SU-DHL-6 (cell line): ENCODE measurements around the gene NFIC.

Experiments
- H2AFZ ChIP-seq: fragments of 200-600 bp; sonication (generic); 2 replicates; pipeline ENCODE4 v1.6.1; 2014; ENCODE audit warnings: low read depth, mild to moderate bottlenecking, moderate library complexity, mixed read lengths, antibody characterized with exemption, low read length; ENCODE audit not compliant: severe bottlenecking
- H3F3A ChIP-seq: fragments of 200-600 bp; shearing (Covaris generic); 2 replicates; pipeline ENCODE4 v1.6.0; 2016; ENCODE audit warnings: antibody characterized with exemption, mild to moderate bottlenecking; ENCODE audit not compliant: insufficient read depth
- H3K27ac ChIP-seq: fragments of 200-600 bp; sonication (generic); 2 replicates; pipeline ENCODE4 v1.5.1; 2016; ENCODE audit warnings: low read depth, mild to moderate bottlenecking, low read length, moderate library complexity, mixed read lengths
- H3K27me3 ChIP-seq: fragments of 200-600 bp; sonication (generic), shearing (Covaris generic); 2 replicates; pipeline ENCODE4 v1.6.0; 2014; ENCODE audit warnings: mild to moderate bottlenecking, low read length
- H3K36me3 ChIP-seq: fragments of 200-600 bp; sonication (generic); 2 replicates; pipeline ENCODE4 v1.6.1; 2014; ENCODE audit warnings: mild to moderate bottlenecking, low read length, mixed read lengths
- H3K4me2 ChIP-seq: fragments of 300-600, 200-600 bp; shearing (Covaris generic), sonication (generic); 2 replicates; pipeline ENCODE4 v1.6.0; 2014; ENCODE audit warnings: low read length, low read depth, mild to moderate bottlenecking; ENCODE audit not compliant: poor library complexity, severe bottlenecking
- H3K4me3 ChIP-seq: fragments of 200-600 bp; sonication (generic); 2 replicates; pipeline ENCODE4 v1.5.1; 2014; ENCODE audit warnings: antibody characterized with exemption, low read length, mild to moderate bottlenecking, mixed read lengths; ENCODE audit not compliant: insufficient read depth, poor library complexity, severe bottlenecking
- H3K79me2 ChIP-seq: fragments of 200-600 bp; sonication (generic); 2 replicates; pipeline ENCODE4 v1.6.1; 2014; ENCODE audit warnings: mild to moderate bottlenecking, low read length, moderate library complexity; ENCODE audit not compliant: insufficient read depth
- H3K9ac ChIP-seq: fragments of 200-600 bp; sonication (generic); 2 replicates; pipeline ENCODE4 v1.7.0; 2014; ENCODE audit warnings: mild to moderate bottlenecking, low read length
- H3K9me2 ChIP-seq: fragments of 200-600 bp; sonication (generic); replicated peaks from 2 replicates; pipeline ENCODE4 v1.6.1; 2014; ENCODE audit warnings: low read length; ENCODE audit not compliant: insufficient read depth
- H3K9me3 ChIP-seq: fragments of 200-600 bp; sonication (generic); 2 replicates; pipeline ENCODE4 v1.6.1; 2014; ENCODE audit warnings: low read length, mixed read lengths; ENCODE audit not compliant: insufficient read depth
- H4K20me1 ChIP-seq: fragments of 200-600 bp; sonication (generic); 2 replicates; pipeline ENCODE4 v1.6.1; 2014; ENCODE audit warnings: low read depth, mild to moderate bottlenecking, antibody characterized with exemption, low read length, moderate library complexity, mixed read lengths
- CTCF ChIP-seq: fragments of 200-600 bp; sonication (generic); IDR thresholded peaks from one replicate; pipeline ENCODE4 v1.5.1; 2017; ENCODE audit warnings: antibody characterized with exemption, mild to moderate bottlenecking, low read length, moderate library complexity; ENCODE audit not compliant: insufficient read depth, poor library complexity, severe bottlenecking
- EZH2phosphoT487 ChIP-seq: fragments of 200-600 bp; sonication (generic), shearing (Covaris generic); conservative IDR thresholded peaks from 2 replicates; pipeline ENCODE4 v1.6.1; 2018; ENCODE audit warnings: mild to moderate bottlenecking, antibody characterized with exemption, low read length, moderate library complexity, mixed read lengths

Gene NFIC

GRCh38 chr19:3433805-3434540 is 67.6 kb downstream of the NFIC start:
- Histone ChIP-seq H2AFZ (peak overlapping the region; percentile 93), H3K27ac (no peak overlapping the region), H3K36me3 (no peaks in the 10 kb centered on the region), H3K9me3 (no peaks in the 10 kb centered on the region), H3K27me3 (no peaks in the 10 kb centered on the region), H3K9me2 (no peaks in the 10 kb centered on the region), H3K79me2 (no peaks in the 10 kb centered on the region), H3F3A (no peaks in the 10 kb centered on the region), H3K4me3 (peak overlapping the region; percentile 67), H4K20me1 (no peaks in the 10 kb centered on the region), H3K4me2 (peak overlapping the region; percentile 94), H3K9ac (peak overlapping the region; percentile 95)
- TF ChIP-seq EZH2phosphoT487 (no peak), CTCF (no peak)

GRCh38 chr19:3434630-3435553 is 68.5 kb downstream of the NFIC start:
- Histone ChIP-seq H3K9me3 (no peaks in the 10 kb centered on the region), H3K9ac (peak overlapping the region; percentile 95), H4K20me1 (no peaks in the 10 kb centered on the region), H3K79me2 (no peaks in the 10 kb centered on the region), H3K27me3 (no peaks in the 10 kb centered on the region), H3F3A (no peaks in the 10 kb centered on the region), H2AFZ (peak overlapping the region; percentile 93), H3K4me2 (peak overlapping the region; percentile 94), H3K4me3 (peak overlapping the region; percentile 67), H3K9me2 (no peaks in the 10 kb centered on the region), H3K27ac (peak overlapping the region; percentile 80), H3K36me3 (no peaks in the 10 kb centered on the region)
- no peak for TF ChIP-seq CTCF
- TF ChIP-seq EZH2phosphoT487 = no peak

GRCh38 chr19:3440082-3440481 is 73.7 kb downstream of the NFIC start:
- H3K9me2 ChIP-seq = no peaks in the 10 kb centered on the region
- H3K4me2 ChIP-seq = no peak overlapping the region
- no peaks in the 10 kb centered on the region; the same call in 1 of the 2 replicates for H4K20me1 ChIP-seq
- TF ChIP-seq CTCF = peak; percentile 41
- TF ChIP-seq EZH2phosphoT487 = no peak
- H2AFZ ChIP-seq = no peak overlapping the region
- H3K79me2 ChIP-seq = no peaks in the 10 kb centered on the region
- H3K9me3 ChIP-seq = no peaks in the 10 kb centered on the region
- H3K27me3 ChIP-seq = no peaks in the 10 kb centered on the region
- H3K9ac ChIP-seq = no peak overlapping the region
- no peaks in the 10 kb centered on the region for H3F3A ChIP-seq
- no peaks in the 10 kb centered on the region for H3K36me3 ChIP-seq
- H3K27ac ChIP-seq = no peak overlapping the region
- H3K4me3 ChIP-seq = no peak overlapping the region
